AG08395 (cell line): ENCODE data around the gene KCNJ1.

Source experiments
- DNase-seq: peaks from one replicate; pipeline ENCODE4 v3.0.0; 2012; ENCODE audit warnings: mixed read lengths, low spot score

KCNJ1 gene

GRCh38 chr11:128901653-128902514 is 34.8 kb upstream of the KCNJ1 start:
- no peak for DNase-seq

DNA sequence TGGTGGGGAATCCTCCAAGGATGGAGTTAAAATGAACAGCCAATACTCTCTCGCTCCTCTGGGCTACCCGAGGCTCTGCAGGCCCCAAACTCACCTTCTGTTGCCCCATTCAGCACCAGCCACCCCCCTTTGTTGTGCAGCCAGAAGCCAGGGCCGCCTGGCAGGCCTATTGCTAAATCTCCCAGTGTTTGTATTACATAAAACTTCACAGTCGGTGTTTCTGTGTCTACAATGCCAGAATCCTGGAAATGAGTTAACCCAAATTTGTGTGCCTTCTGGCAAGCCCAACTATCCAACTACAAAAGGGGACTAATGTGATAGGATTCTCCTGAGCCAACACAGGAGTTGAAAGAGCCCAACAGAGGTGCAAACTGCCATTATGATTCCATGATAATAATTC is 33.4 kb upstream of the KCNJ1 start:
- no peak for DNase-seq

DNA sequence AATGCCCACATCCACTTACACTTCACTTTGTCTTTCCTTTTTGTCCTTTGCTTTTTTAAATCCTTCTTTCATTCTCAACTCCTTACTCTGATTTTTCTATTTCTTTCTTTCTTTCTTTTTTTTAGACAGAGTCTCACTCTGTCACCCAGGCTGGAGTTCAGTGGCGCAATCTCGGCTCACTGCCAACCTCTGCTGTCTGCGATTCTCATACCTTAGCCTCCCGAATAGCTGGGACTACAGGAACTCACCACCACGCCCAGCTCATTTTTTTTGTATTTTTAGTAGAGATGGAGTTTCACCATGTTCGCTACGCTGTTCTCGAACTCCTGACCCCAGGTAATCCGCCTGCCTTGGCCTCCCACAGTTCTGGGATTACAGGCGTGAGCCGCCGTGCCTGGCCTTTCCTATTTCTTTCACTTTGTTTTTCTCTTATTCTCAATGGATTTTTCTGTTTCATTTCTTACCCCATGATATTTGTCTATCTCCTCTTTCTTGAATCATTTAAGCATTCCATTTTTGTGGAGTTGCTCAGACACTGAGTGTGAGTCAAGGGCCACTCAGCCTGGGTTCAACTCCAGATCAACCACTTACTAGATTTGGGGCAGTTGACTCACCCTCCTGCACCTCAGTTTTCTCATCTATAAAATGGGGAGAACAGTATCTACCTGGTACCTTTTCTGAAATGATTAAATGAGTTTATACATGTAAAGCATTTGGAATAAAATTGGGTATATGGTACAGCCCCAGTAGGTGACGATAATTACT is 31.7 kb upstream of the KCNJ1 start:
- DNase-seq = no peak

GRCh38 chr11:128897826-128898225 is 30.7 kb upstream of the KCNJ1 start:
- DNase-seq = no peak

DNA sequence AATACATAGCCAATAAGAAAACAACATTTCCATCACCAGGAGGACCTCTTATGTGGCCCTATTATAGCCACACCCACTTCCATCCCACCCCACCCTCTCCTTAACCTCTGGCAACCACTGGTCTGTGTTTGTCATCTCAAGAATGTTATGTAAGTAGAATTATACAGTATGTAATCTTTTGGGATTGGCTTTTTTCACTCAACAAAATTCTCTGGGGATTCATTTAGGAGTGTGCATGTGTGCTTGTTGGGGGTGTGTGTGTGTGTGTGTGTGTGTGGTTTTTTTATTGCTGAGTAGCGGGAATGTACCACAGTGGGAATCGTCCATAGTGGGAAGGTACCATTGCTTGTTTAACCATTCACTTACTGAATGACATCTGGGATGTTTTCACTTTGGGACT is 29.3 kb upstream of the KCNJ1 start:
- DNase-seq = peak; percentile 20

DNA sequence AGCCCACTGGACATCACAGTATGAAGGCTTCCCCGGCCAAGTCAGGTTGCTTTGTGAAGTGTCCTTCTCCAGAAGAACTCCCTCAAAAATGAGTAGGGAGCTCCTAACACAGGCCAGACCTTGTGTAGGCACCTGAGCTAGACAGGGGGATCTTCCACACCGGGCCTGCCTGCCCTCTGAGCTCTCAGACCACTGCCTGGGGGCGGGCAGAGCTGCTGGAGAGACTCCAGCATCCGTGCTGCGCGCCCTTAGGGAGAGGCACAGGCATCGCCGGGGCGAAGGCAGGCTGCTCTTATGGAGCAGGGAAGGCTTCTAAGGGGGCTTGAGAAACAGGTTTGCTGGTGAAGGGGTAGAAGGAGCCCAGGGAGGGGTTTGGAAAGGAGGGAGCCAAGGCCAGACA is 28.4 kb upstream of the KCNJ1 start:
- no peak for DNase-seq

- DNase-seq = no peak
Observed at GRCh38 chr11:128894685-128895084, 27.6 kb upstream of the KCNJ1 start.

DNA sequence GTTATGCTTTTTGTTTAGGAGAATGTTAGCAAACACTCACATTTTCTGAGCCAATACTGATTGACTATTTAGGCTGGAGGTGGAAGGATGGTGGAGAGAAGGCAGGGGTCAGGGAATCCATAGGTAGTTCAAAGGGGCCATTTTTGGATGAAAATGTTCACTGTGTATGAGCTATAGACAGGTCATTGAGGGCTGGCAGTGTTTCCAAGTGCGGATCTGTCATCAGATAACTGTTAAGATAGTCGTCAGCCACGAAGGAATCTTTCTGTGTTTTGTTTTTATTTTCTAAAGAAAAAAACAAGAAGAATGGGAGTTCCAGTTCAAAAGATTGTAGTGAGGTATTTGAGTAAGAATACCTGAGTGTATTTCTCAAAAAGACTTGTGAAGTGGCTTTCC is 27.2 kb upstream of the KCNJ1 start:
- no peak for DNase-seq

DNA sequence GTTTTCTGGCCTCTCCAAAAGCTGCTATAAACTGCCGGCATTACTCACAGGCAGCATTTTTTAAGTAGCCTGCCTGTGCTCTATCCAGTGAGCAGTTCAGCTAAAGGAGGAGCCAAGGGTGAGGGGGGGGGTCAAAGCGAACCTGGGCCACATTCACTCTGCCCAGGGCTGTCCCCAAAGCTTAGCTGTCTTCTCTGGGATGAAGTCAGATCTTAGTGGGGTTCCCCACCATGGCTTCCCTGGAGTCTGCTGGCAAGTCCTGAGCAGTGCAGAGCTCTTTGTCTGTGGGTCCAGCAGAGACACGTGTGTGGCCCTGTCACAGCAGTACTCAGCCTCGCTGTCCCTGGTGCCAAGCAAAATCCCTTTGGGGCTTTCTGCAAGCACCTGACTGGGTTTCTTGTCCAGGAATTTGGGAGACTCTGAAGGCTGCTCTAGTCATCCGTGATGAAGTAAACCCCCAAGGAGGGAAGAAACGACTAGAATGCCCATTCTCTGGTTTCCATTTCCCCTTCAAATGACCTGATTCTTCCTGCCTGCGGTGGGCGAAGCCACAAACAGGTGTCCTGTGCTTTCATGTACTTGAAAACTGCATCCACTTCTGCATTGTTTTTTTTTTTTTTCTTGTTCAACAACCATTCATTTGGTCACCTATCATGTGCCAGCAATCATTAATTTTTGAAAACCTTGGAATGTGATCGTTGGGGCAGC is 26.6 kb upstream of the KCNJ1 start:
- no peak for DNase-seq

- DNase-seq = no peak
Observed at GRCh38 chr11:128892866-128893565, 25.9 kb upstream of the KCNJ1 start.

- no peak for DNase-seq
Observed at GRCh38 chr11:128891913-128892398, 24.9 kb upstream of the KCNJ1 start.

GRCh38 chr11:128890543-128891368 is 23.7 kb upstream of the KCNJ1 start, which contains the start of gene KCNJ5:
Gene KCNJ5 (plus strand): TSS chr11:128891356. CDS start chr11:128911274, 19,918 bp downstream.
- peak; percentile 41 for DNase-seq

DNA sequence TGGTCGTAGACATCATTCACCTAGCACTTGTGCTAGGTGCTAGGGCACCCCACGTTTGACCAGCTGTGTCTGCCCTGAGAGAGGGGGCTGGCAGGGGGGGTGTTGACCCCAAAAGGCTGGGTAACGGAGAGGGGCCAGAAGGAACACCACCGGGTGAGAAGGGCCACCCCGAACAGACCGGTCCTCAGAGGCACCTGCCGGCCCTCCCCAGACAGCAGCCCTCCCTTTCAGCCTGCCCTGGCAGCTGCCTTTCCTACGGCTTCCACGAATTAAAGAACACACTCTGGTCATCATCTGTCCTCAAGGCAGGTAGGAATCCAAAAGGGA is 23.1 kb upstream of the KCNJ1 start:
- DNase-seq = no peak

GRCh38 chr11:128889657-128890213 is 22.6 kb upstream of the KCNJ1 start:
- no peak for DNase-seq

DNA sequence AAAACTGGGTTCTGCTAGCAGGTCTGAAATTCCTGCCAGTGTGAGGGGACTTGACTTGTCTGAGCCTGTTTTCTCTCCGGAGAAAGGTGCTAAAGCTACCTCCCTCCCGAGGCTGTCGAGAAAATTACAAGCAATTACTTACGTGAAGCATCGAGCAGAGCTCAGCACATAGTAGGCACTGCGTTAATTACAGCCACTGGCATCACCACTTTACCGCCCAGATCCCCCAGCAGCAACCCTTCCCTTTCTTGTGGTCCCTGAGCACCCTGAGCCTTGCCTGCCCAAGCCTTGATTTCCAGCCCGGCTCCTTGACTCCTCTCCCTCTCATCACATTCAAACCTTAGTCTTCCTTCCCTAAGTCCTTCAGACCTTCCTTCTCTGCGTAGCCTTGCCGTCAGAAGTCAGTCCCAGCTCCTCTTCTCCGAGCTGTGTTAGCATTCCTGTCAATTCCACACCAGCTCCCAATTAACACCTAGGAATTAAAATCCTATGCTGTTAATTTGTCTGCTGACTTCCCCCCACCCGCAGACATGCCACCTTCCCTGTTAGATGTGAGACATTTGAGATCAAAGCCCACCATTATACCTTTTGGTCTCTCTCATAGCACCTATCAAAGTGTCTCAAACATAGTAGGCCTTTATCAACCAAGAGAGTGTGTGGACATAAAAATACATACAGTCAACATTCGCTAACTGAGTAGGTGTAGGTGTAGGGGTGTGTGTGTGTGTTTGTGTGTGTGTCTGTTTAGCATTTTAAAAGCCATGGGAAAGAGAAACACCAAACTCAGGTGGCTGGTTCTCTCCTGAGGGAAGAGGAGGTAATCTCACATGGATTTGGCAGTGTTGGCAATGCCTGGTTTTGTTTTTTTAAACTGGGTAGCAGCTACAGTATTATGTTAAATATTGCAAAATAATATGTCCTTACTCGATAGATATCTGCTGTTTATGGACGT is 21.2 kb upstream of the KCNJ1 start:
- DNase-seq = no peak

DNA sequence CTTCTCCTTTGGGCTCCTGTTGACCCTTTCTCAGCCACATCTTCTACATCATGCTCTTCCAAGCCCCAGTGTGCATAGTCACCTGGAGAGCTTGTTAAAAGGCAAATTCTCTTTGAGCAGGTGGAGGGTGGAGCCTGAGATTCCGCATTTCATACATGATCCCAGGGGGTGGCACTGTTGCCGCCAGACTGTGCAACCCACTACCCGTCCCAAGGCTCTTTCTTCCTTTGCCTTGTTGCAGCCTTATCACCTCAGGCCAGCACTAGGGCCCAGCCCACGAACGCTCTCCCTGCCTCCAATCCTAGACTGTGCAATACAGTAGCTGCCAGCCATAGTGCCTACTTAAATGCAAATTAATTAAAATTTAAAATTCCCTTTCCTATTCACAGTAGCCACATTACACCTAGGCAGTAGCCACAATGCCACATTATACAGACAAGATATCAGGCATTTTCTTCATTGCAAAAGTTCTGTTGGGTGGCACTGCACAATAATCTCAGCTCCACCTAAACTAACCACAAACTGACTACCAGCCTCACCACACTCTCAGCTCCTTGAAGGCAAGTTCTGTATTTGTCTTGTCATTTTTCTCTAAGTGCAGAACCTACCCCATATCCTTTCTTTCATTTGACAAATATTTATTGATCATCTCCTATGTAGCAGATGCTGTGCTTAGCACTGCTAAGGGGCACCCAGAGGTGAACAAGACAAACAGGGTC is 19.5 kb upstream of the KCNJ1 start:
- DNase-seq = no peak

- DNase-seq = peak; percentile 67
Observed at GRCh38 chr11:128884703-128885338, 17.7 kb upstream of the KCNJ1 start.

DNA sequence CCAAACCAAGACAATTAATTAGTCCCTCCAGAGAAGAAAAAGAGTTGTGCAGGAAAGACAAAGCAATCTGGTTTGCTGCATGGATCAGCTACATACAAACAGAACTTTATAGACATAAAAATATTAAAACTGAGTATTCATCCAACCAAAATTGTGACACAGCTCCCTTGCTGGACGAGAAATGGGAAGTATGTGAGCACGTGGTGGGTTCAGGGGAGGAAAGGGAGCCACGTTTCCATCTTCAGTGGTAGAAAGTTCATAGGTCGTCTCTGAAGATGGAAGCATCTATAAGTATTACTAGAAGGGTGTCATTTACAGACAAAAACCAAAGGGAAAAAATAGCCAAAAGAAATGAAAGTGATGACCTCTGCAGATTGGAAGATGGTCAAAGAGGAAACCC is 17.0 kb upstream of the KCNJ1 start:
- no peak for DNase-seq
